ENCODE data around the gene EPB41. TPM values are rescaled to one million over a fixed set of nuclear protein-coding genes. Genes with fewer than 3 reads are reported as not detected.
"Not testable (repeated sequence)": the region's sequence is repeated elsewhere in the genome, so short reads cannot be mapped to it uniquely, and the experiment has no call there.

Gene EPB41
- total RNA-seq, 4 donors from 2014 or later = 28.8 to 57.6 (median 43.2) TPM

DNA sequence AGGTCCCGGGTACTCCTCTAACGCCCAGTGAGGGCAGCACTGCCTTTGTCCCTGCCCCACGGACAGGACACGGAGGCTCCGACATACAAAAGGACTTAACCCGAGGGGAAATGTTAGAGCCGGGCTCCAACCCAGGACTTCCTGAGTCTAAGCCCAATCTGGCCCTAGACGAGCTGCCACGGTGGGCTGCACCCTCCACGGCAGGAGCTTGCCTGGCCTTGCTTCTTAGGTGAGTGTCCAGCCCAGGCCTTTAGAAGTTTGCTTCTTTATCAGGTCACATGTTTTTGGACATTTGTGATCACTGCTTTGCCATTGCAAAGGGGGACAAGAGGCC is 220.3 kb downstream of the EPB41 start:
- no peak for ATAC-seq (ENCODE audit: low FRiP score)
- no peak for DNase-seq (ENCODE audit: low spot score)
- TF ChIP-seq, protein P1, sequence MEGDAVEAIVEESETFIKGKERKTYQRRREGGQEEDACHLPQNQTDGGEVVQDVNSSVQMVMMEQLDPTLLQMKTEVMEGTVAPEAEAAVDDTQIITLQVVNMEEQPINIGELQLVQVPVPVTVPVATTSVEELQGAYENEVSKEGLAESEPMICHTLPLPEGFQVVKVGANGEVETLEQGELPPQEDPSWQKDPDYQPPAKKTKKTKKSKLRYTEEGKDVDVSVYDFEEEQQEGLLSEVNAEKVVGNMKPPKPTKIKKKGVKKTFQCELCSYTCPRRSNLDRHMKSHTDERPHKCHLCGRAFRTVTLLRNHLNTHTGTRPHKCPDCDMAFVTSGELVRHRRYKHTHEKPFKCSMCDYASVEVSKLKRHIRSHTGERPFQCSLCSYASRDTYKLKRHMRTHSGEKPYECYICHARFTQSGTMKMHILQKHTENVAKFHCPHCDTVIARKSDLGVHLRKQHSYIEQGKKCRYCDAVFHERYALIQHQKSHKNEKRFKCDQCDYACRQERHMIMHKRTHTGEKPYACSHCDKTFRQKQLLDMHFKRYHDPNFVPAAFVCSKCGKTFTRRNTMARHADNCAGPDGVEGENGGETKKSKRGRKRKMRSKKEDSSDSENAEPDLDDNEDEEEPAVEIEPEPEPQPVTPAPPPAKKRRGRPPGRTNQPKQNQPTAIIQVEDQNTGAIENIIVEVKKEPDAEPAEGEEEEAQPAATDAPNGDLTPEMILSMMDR (IDR thresholded peaks at IDR 0.05) = no peak

DNA sequence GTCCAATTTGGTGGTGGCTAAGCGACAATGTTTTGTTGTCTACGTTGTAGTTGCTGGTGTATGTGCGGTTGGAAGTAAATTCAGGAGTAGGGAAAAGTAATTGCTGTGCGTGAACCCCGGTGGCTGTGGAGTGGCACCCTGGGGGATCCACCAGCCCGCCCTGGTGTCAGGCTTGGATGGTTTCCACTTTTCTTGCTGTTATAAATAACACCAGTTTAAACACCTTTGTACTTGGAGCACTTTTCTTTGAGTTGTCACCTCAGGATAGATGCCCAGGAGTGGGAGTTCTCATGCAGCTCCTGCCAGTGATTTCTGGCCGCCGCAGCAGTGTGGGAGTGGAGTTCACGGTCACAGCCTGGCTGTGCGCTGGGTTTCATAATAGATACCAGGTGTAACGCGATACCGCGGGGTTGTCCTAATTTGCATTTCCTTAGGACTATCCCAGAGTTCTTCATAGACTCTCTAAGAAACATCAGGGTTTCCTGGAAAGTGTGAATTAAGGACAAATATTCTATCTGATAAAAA is 222.1 kb downstream of the EPB41 start:
- TF ChIP-seq, protein P1 (IDR thresholded peaks at IDR 0.05) = no peak
- no peak for DNase-seq (ENCODE audit: low spot score)
- ATAC-seq (ENCODE audit: low FRiP score) = peak; percentile 76

DNA sequence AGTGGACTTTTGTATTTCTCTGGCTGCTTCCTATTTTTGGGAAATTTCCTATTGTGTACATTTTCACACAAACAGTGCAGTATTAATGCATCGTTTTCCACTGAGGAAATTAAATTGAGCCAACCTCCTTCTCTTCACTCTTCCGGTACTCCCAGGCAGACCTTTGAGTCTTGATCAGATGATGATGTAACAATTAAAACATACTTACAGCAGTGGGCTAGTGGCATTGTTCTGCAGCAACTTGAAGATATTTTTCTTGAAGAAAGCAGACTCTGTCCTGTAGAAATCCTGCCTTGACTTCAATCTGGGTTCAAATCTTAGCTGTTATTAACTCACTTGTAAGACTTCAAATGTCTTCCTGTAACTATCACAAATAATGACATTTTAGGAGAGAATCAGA is 228.3 kb downstream of the EPB41 start:
- no peak for DNase-seq (ENCODE audit: low spot score)
- ATAC-seq (ENCODE audit: low FRiP score) = no peak
- TF ChIP-seq, protein P1 (IDR thresholded peaks at IDR 0.05) = no peak

DNA sequence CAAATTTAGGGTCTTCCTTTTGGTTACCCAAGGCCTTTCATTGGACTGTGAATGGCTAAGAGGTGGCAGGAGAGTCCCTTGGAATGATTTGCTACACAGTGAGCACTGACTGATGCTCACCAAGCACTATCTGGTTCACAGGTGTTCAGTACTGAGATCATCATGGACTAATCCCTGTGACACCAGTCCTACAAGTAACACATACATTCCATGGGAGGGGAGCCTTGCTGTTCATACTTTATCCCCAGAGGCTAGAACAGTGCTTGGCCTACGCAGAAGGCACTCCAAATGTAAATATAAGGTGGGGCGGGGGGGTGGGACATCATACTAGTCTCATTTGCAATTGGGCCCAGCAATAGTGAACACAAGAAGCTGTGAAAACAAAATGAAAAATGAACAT is 229.8 kb downstream of the EPB41 start:
- ATAC-seq (ENCODE audit: low FRiP score) (no peak), DNase-seq (ENCODE audit: low spot score) (no peak)
- TF ChIP-seq, protein P1 (IDR thresholded peaks at IDR 0.05) = no peak

DNA sequence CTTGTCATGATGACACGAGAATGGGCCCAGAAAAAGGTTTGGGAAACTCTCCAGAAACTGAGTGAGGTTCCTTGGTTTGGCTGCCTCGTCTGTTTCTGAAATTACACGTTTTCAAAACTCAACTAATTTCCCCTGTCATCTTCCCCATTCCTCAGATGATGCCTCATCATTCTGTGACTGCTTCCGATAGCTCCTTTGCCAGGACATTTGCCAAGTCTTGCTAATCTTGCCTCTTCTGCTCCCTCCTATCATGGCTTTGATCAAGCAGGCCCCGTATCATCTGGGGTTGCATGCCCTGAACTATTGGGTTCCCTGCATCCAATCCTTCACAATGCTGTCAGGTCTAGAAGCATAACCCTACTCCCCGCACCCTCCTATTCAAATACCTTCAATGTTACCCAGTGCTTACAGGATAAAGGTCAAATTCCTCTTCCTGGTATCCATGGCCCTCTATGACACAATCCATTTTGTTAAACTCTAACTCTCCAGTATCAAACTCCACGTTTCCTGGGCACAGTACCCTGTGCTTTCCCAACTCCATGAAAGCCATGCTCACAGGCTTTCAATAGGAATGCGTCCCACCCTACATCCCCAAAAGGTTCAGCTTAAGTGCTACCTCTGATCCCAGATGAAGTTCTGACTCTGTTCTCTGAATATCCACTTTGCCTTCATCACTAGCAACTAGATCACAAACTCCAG is 231.5 kb downstream of the EPB41 start:
- ATAC-seq (ENCODE audit: low FRiP score) = peak; percentile 75
- TF ChIP-seq, protein P1 (IDR thresholded peaks at IDR 0.05) = no peak
- no peak for DNase-seq (ENCODE audit: low spot score)

DNA sequence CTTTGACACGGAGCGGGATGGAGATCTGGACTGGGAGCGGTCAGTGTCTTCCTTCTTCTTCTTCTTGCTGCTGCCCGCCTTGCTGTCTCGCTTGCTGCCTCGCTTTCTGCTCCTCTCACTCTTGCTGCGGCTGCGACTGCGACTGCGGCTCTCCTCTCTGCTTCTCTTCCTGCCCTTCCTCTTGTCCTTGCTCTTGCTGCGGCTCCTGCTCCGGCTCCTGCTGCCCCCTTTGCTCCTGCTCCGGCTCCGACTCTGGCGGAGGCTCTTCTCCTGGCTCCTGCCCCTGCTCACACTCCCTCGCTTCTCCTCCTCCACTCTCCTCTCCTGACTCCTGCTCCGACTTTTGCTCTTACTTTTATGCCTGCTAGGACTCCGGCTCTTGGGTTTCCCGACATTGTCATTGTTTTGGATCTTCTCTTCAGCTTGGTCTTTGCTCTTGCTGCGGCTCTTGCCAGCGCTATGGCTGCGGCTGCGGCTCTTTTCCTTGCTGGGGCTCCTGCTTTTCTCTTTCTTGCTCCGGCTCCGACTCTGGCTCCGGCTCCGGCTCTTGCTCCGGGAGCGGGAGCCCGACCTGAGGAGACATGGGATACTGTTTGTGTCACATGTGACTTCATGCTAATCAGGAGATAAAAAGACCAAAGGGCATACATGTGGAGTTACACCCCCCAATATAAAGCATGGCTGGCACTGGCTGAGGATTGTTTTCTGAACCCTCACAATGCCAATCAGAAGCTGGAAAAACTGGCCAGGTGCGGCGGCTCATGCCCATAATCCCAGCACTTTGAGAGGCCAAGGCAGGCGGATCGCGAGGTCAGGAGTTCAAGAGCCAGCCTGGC is 234.5 kb downstream of the EPB41 start:
- TF ChIP-seq, protein P1 (IDR thresholded peaks at IDR 0.05) = no peak
- no peak for ATAC-seq (ENCODE audit: low FRiP score)
- DNase-seq (ENCODE audit: low spot score) = no peak

DNA sequence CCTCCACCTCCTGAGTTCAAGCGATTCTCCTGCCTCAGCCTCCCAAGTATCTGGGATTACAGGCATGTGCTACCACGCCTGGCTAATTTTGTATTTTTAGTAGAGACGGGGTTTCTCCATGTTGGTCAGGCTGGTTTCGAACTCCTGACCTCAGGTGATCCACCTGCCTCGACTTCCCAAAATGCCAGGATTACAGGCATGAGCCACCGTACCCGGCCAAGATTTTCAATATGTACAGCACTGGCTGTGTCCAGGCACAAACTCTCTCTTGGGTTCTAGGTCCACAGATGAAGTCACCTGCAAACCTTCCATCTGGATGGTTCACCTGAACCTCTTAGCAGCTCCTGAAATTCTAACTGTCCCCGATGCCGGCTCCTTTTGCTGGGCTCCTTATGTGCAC is 236.0 kb downstream of the EPB41 start:
- ATAC-seq (ENCODE audit: low FRiP score); DNase-seq (ENCODE audit: low spot score): not testable (repeated sequence)

Data from omental fat pad (tissue), 4 donors.